IMR-90 (cell line): ENCODE measurements around the gene ACAP2.

ENCODE experiments used
- BHLHE40 ChIP-seq: fragments of 150-350 bp; IDR thresholded peaks from 2 replicates; pipeline ENCODE4 v1.6.1; 2016; ENCODE audit warnings: mild to moderate bottlenecking, low read depth, low read length
- MAFK ChIP-seq: IDR thresholded peaks from 2 replicates; pipeline ENCODE4 v1.6.1; 2012; ENCODE audit warnings: low read depth, low read length, improper control_type of control experiment
- MAZ ChIP-seq: IDR thresholded peaks from 2 replicates; pipeline ENCODE4 v1.6.1; 2012; ENCODE audit warnings: low read depth, mild to moderate bottlenecking, low read length, improper control_type of control experiment, moderate library complexity, borderline replicate concordance
- MXI1 ChIP-seq: IDR thresholded peaks from 2 replicates; pipeline ENCODE4 v1.6.1; 2012; ENCODE audit warnings: low read depth, mild to moderate bottlenecking, low read length, moderate library complexity, borderline replicate concordance
- POLR2A ChIP-seq: IDR thresholded peaks from 2 replicates; pipeline ENCODE4 v1.6.1; 2012; ENCODE audit warnings: mild to moderate bottlenecking, low read depth, low read length
- RAD21 ChIP-seq: IDR thresholded peaks from 2 replicates; pipeline ENCODE4 v1.6.1; 2012; ENCODE audit warnings: low read length, improper control_type of control experiment
- RFX5 ChIP-seq: IDR thresholded peaks from 2 replicates; pipeline ENCODE4 v1.8.0; 2012; ENCODE audit warnings: low read depth, mild to moderate bottlenecking, low read length, moderate library complexity
- SMC3 ChIP-seq: fragments of 150-350 bp; IDR thresholded peaks from 2 replicates; pipeline ENCODE4 v1.6.1; 2016; ENCODE audit warnings: low read depth, mild to moderate bottlenecking, antibody characterized with exemption, low read length, moderate library complexity
- TF ChIP-seq, protein P1 (sequence below): conservative IDR thresholded peaks from 2 replicates; pipeline ENCODE4 v1.5.1; 2012; ENCODE audit warnings: mild to moderate bottlenecking, low read depth, low read length, improper control_type of control experiment
- TF ChIP-seq, protein P2 (sequence below): fragments of 150-350 bp; IDR thresholded peaks from 2 replicates; pipeline ENCODE4 v1.6.1; 2017; ENCODE audit warnings: mild to moderate bottlenecking, antibody characterized with exemption, low read length, low read depth

- TF ChIP-seq, protein P1, sequence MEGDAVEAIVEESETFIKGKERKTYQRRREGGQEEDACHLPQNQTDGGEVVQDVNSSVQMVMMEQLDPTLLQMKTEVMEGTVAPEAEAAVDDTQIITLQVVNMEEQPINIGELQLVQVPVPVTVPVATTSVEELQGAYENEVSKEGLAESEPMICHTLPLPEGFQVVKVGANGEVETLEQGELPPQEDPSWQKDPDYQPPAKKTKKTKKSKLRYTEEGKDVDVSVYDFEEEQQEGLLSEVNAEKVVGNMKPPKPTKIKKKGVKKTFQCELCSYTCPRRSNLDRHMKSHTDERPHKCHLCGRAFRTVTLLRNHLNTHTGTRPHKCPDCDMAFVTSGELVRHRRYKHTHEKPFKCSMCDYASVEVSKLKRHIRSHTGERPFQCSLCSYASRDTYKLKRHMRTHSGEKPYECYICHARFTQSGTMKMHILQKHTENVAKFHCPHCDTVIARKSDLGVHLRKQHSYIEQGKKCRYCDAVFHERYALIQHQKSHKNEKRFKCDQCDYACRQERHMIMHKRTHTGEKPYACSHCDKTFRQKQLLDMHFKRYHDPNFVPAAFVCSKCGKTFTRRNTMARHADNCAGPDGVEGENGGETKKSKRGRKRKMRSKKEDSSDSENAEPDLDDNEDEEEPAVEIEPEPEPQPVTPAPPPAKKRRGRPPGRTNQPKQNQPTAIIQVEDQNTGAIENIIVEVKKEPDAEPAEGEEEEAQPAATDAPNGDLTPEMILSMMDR = peak; percentile 17; the same call in 1 of the 2 replicates
- TF ChIP-seq MXI1 (no peak), RFX5 (no peak), MAFK (no peak), BHLHE40 (no peak), POLR2A (no peak), SMC3 (peak; percentile 19; the same call in 1 of the 2 replicates), MAZ (no peak), RAD21 (no peak)
- TF ChIP-seq, protein P2, sequence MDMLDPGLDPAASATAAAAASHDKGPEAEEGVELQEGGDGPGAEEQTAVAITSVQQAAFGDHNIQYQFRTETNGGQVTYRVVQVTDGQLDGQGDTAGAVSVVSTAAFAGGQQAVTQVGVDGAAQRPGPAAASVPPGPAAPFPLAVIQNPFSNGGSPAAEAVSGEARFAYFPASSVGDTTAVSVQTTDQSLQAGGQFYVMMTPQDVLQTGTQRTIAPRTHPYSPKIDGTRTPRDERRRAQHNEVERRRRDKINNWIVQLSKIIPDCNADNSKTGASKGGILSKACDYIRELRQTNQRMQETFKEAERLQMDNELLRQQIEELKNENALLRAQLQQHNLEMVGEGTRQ = no peak
Observed at GRCh38 chr3:195270079-195270816, 172.6 kb downstream of the ACAP2 start.
